VCaP (cell line): ENCODE data around the gene ARFIP1.

ENCODE experiments used
- H3K27ac ChIP-seq: fragments of 450-650 bp; 2 replicates; pipeline ENCODE4 v1.5.1; 2017
- CTCF ChIP-seq: fragments of 450-650 bp; conservative IDR thresholded peaks from 2 replicates; pipeline ENCODE4 v1.5.1; 2017; ENCODE audit warnings: mild to moderate bottlenecking, moderate library complexity

ARFIP1 gene

DNA sequence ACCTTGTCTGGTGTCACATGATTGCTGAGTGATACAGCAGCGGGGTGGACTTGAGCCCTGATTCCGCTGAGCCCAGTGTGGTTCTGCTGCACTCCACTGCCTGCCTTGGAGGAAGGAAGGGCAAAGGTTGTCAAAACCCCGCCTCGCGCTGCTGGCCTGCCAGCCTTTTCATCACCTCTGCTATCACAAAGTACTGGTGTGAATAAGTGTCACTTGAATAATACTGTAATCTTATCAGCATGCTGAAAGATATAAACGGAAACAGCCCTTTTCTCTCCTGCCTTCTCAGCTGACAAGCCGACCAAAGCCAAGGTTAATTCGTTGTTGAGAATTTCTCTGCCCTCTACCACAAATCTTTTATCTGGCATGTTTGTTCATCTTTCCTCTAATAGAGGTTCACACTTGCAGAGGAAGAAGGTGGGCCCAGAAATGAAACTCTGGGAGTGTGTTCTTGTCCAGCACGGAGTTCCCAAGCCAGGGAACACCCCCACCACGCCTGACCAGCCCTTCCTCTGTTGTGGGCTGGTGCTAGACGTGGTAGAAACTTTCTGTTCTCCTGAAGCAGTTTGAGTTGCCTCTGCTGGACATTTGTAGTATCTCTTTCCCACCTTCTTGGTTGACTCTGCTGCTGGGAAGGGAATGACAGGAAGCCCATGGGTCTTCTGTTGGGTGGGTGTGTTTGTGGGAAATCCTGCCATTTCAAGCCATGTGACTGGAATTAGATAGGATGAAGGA is 177.8 kb downstream of the ARFIP1 start:
- no peak for TF ChIP-seq CTCF
- no peak overlapping the region for H3K27ac ChIP-seq

DNA sequence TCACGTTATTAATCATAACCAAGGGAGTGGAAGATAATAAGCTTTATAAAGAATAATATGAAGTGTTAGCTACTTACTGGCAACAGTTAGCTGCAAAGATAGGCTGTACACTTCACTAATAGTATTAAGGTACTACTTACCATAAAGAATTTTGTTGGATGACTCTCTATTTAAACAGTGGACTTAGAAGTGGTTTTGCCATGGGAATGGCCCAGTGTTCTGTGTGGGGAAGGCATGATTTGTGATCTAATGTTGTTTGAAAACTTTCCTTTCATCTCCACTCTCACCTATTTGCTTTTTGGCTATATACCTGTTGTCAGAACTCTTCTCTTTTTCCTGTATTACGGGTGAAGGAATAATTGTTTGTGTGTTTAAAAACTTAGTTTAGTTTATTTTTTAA is 179.3 kb downstream of the ARFIP1 start:
- H3K27ac ChIP-seq, result no peak overlapping the region

GRCh38 chr4:152960082-152960481 is 180.3 kb downstream of the ARFIP1 start:
- TF ChIP-seq CTCF, result no peak
- no peak overlapping the region for H3K27ac ChIP-seq

More for the DNA sequence above, 179.3 kb downstream of the ARFIP1 start:
- TF ChIP-seq CTCF, result no peak

DNA sequence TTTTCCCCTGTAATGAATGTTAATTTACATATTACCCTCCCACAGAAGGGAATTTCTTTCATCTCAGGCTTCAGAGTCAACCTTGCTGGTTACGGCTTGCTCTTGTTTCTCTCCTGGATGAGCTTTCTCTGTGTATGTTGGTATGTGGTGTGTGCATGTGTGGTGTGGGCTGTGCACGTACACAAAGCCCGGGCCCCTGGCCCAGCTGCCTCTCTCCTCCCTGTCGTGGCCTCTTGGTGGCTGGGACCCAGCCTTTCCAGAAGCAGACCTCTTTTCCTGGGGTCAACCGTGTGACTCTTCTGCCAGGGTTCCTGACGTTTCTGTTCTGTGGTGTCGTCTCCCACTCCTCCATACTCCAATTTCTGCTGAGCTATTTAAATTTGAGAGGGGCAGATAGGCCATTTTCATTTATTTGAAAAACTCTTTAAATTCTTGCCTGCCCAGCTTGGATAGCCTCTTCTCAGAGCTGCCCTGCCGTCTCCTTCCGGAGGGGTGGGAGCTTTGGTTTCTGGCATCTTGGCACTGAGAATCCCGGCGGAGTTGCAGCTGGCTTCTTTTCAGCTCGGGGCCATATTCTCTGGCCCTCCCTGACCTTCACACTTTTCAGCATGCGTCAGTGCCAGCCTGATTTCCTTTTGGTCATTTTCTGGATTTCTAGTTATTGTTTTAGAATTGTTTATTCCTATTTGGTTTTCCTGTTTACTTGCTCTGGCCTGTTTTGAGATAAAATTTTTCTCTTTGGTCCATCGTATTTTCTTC is 181.4 kb downstream of the ARFIP1 start:
- H3K27ac ChIP-seq, result no peak overlapping the region
- TF ChIP-seq CTCF, result no peak

DNA sequence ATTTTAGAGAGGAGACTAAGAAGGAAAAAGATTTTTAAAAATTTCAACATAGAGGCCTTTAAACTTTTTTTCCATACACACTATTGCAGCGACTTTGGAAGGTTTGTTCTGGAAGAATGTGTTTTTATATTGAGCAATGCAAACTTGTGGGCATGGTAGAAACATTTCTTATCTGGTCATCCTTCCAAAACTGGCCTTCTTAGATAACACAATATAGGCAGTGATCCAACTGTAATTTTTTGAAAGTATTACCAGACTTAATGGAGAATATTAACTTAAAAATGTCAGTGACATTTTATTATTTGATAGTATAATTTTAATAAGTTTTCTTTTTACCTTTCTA is 182.0 kb downstream of the ARFIP1 start:
- H3K27ac ChIP-seq, result no peak overlapping the region
- TF ChIP-seq CTCF, result no peak
